HG03378 (cell line): ENCODE measurements around the gene COQ10A.
A peak's percentile ranks its signal among the peaks of the same experiment; 100 is the strongest.

Experiments
- ATAC-seq: cut with Tn5 transposase; IDR thresholded peaks from one replicate; pipeline ENCODE4 v1.9.1; 2021; ENCODE audit warnings: mild to moderate bottlenecking, moderate library complexity; ENCODE audit not compliant: unreplicated experiment

Gene COQ10A

GRCh38 chr12:56266693-56267442 is at the start of gene COQ10A:
TSS of gene COQ10A (plus strand) at chr12:56266942. CDS start at chr12:56267119, 177 bp downstream.
- peak; percentile 63 for ATAC-seq

DNA sequence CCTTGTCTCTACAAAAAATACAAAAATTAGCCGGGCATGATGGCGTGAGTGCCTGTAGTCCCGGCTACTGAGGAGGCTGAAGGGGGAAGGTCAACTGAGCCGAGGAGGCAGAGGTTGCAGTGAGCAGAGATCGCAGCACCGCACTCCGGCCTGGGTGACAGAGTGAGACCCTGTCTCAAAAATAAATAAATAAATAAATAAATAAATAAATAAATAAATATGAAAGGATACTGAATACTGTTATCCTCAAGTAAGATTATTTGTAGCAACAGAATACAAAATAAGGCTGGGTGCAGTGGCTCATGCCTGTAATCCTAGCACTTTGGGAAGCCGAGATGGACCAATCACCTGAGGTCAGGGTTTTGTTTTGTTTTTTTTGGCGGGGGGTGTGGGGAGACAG is 46.9 kb upstream of the COQ10A start:
- ATAC-seq = no peak

- no peak for ATAC-seq
Measured at GRCh38 chr12:56220611-56221231, 46.0 kb upstream of the COQ10A start.

- peak; percentile 12 for ATAC-seq
Measured at GRCh38 chr12:56221232-56221756, 45.4 kb upstream of the COQ10A start.

- ATAC-seq = peak; percentile 74
Measured at GRCh38 chr12:56221757-56222530, 44.8 kb upstream of the COQ10A start, which contains the start of gene RNF41. TSS of gene RNF41 (minus strand) at chr12:56221922. CDS start at chr12:56214047, 7,875 bp downstream.

DNA sequence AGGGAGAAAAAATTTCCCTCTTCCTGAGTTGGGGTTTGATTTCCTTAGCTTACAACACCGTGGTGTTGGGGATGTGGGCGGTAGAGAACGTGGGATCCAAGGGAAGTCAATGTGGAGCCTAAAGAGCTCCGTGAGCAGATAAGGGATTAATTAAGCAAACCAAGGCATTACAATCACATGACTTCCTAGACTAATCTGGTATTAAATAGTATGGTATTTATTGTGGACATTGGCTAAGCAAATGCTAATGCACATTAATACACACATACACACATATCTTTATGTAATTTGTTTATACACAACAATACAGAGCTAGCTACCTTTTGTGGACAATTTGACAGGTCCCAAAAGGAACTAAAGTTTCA is 44.2 kb upstream of the COQ10A start:
- no peak for ATAC-seq

DNA sequence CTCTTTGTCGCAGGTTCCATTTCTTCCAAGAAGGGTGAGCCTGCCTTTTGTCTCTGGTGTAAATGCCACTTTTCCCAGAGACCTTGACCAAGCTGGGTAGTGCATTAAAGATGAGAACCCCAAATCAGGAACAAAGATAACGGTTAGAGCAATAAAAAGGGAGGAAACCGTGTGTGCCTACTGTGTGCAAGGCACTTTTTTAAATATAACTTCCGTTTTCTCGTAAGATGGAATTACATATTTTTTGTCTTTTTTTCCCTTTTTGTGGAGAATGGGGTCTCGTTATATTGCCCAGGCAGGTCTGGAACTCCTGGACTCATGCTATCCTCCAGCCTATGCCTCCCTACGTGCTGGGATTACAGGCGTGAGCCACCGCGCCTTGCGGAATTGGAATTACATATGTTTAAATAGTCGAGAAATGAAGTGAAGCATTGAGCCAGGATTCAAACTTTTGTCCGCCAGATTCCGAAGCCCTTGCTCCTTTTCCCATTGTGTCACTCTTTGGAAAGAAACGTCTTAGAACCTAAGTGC is 43.1 kb upstream of the COQ10A start:
- no peak for ATAC-seq

DNA sequence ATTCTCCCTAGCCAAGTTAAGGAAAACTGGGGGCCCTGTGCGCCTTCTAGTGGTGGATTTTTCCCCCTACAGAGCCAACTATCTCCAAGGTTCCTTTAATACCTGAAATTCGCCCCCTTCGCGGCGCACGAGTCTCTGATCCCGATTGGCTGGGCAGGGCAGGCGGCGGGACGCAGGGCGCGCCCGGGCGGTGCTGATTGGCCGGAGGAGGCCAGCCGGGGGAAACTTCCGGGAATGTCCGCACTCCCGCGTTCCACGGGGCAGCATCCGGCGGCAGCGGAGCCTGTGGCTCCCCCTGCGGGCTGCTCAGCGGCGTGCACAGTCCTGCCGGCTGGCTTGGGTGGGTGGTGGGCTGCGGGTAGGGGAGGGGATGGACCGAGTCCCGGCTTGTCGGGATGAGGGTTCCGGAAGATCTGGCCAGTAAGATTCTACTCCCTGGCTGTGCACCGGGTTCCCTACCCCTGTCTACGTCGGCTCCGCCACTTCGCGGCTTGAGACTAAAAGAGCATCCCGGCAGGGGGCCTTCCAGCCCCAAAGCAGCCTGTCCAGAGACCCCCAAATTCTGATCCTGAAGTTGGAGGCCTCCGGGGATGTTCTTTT is 42.5 kb upstream of the COQ10A start, which contains the start of gene NABP2:
Gene NABP2, plus strand, starts transcription at position 241 of the 600 bp plus-strand sequence. CDS start 515 bp downstream, outside the sequence.
- ATAC-seq = peak; percentile 71

DNA sequence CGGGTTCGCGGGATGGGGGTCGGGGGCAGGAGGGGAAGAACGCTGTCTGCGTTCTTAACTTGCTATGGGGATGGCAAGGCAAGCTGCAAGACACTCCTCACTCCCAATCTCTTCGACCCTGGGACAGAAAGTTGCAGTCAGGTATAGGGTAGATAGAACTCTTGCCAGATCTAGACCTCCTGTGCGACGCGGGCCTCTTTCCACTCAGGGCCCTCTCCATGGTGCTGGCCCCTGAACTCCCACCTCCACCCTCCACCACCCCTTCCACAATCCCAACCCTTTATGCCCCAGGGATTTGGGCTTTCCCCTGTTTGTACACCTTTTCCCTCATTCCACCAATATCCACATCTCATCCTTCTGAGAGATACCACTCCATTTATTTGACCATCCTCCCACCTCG is 41.8 kb upstream of the COQ10A start:
- ATAC-seq = no peak

- ATAC-seq = no peak
Measured at GRCh38 chr12:56229082-56229481, 37.7 kb upstream of the COQ10A start.

DNA sequence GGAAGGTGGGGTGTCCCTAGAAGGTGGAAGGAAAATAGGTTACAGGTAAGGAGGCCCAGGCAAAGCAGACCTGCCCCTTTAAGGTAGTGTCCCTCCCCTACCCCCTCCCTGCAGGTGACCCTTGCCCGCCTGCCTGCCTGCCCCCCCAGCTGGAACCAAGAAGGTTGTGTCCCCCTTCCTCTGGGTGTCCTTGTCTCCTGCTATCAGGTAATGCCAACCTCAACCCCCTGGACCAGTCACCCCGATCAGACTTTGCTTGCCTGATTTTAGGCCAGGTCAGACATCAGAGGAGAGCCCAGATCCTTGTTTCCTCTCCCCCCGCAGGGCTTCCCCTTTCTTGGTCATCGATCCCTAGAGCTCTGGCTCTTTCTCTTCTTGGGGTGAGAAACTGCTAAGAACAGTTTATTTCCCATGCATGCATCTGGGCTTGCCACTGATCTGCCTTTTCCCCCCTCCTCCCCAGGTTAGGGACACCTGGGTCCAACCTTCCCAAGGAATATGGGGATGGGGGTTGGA is 36.8 kb upstream of the COQ10A start, which contains the start of gene SLC39A5:
Gene SLC39A5, plus strand, starts transcription at position 136 of the 516 bp plus-strand sequence. CDS start 1,224 bp downstream, outside the sequence.
- no peak for ATAC-seq

GRCh38 chr12:56230432-56231183 is 36.1 kb upstream of the COQ10A start:
- ATAC-seq = no peak

DNA sequence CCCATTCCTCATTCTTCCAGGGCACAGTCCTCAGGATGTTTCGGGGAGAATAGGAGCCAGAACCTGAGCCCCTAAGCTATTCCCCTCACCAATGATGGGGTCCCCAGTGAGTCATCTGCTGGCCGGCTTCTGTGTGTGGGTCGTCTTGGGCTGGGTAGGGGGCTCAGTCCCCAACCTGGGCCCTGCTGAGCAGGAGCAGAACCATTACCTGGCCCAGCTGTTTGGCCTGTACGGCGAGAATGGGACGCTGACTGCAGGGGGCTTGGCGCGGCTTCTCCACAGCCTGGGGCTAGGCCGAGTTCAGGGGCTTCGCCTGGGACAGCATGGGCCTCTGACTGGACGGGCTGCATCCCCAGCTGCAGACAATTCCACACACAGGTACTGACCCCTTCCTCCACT is 35.6 kb upstream of the COQ10A start:
- no peak for ATAC-seq

DNA sequence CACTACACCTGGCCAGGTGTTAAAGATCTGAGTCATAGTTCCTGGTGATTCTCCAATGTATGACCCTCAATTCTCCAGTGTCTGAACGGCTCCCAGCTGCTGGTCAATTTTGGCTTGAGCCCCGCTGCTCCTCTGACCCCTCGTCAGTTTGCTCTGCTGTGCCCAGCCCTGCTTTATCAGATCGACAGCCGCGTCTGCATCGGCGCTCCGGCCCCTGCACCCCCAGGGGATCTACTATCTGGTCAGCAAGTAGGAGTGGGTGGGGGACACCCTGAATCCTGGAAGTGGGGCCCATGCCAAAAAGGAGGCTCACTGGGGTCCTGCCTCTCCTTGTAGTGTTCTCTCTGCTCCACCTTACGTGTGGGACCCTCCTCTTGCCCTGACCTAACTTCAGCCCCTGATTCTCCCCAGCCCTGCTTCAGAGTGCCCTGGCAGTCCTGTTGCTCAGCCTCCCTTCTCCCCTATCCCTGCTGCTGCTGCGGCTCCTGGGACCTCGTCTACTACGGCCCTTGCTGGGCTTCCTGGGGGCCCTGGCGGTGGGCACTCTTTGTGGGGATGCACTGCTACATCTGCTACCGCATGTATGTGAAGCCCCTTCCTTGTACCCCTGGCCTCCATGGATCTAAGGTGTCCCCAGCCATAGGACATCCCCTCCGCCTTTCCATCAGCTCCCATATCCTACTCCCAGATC is 31.9 kb upstream of the COQ10A start:
- ATAC-seq = no peak

DNA sequence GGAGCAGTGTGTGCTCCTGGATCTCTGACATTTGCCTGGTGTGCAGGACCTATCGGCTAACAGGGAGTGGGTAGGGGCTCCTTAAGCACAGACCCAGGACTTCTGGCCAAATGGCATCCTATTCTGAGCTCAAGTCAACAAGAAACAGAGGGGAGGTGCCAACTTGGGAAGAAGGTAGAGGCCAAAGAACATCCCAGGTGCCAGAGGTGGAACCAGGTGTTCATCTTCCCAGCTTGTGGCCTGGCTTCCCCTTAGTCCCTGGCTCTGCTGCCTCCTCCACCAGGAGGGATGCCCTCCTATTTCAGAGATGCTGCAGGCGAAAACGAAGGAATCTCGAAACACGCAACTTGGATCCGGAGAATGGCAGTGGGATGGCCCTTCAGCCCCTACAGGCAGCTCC is 30.7 kb upstream of the COQ10A start:
- no peak for ATAC-seq

- ATAC-seq = no peak
Measured at GRCh38 chr12:56236985-56237384, 29.8 kb upstream of the COQ10A start.

GRCh38 chr12:56237552-56237951 is 29.2 kb upstream of the COQ10A start:
- no peak for ATAC-seq

GRCh38 chr12:56241424-56242303 is 25.1 kb upstream of the COQ10A start:
- no peak for ATAC-seq
